ENCODE measurements around the gene ADRA2B.

The ADRA2B gene

DNA sequence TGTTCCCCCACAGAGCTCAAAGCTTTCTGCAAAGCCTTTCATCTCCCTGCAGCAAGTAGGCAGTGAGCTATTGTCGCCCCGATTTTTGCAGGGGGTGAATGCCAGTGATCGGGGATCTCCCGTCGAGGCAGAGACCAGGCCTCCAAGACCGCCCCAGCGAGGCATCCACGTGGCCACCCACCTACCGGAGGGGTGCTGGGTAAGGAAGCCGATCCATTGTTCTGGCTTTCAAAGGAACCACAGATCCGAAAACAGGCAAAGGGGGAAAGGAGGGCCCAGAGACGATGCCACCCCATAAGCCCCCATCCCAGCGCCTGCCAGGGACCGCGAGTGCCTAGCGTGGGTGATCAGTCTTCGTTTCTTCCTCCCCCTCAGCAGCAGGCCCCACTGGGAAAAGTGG is 2.4 kb downstream of the ADRA2B start:
- H3K36me3 ChIP-seq (replicated peaks), result no peaks in the 10 kb centered on the region
- in situ Hi-C loops (cut with MboI; ENCODE audit: low sequenced_read_pairs), result loop anchor here (25.0 kb wide), 1 partner anchor 102 kb away; no protein-coding TSS in a partner anchor
- H3K9me3 ChIP-seq, result no peaks in the 10 kb centered on the region
- H3K4me3 ChIP-seq, result no peak overlapping the region
- H3K27me3 ChIP-seq (ENCODE audit: low read depth), result no peaks in the 10 kb centered on the region
- peaks cover 5% of the 10 kb centered on the region for H3K4me1 ChIP-seq
- DNase-seq (ENCODE audit: low spot score in 2 of 2), result no peak

- Histone ChIP-seq H3K27me3 (ENCODE audit: low read depth) (no peaks in the 10 kb centered on the region), H3K36me3 (replicated peaks) (no peaks in the 10 kb centered on the region), H3K9me3 (no peaks in the 10 kb centered on the region), H3K4me1 (peaks cover 5% of the 10 kb centered on the region), H3K4me3 (no peak overlapping the region)
- DNase-seq (ENCODE audit: low spot score in 2 of 2), result no peak
- in situ Hi-C loops (cut with MboI; ENCODE audit: low sequenced_read_pairs), result loop anchor here (25.0 kb wide), 1 partner anchor 101 kb away; no protein-coding TSS in a partner anchor
Measured at GRCh38 chr2:96113367-96113677, 3.0 kb downstream of the ADRA2B start.

DNA sequence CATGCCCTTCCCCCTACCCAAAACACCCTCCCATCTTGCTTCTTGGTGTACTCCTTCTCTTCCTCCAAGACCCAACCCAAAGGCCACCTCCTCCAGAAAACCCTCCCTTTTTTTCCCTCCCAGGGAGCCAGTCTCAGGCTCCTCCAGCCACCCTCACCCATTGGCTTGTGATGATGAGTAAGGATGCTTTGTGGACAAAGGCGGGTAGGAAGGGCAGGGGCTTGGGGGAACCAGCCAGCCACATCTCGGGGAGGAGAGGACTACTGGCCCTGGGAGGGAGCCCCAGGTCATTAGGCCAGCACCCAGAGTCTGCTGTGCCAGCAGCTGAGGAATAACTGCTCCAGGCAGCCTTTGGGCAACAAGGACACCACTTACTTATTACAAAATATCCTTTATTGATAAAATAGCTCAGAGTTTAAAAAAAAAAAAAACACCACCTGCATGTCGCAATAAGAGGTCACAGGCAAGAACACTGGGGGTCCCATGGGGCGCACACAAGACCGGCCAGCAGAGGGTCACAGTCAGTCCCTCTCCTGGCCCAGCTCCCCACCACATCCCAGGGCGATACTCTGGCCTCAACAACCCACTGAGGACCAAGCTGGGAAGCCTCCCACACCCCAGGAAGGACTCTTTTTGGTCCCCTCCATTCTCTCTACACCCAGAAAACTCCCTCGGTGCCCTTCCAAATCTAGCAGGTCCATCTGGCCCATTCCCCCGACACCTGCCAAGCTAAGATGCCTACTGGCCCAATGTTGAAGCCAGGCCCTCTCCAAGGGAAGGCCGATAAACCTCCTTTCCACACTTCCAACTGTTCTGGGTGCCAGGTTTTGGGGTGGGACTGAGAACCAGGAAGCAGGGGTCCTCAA is 3.6 kb downstream of the ADRA2B start:
- in situ Hi-C loops (cut with MboI; ENCODE audit: low sequenced_read_pairs), result loop anchor here (25.0 kb wide), 1 partner anchor 100 kb away; no protein-coding TSS in a partner anchor
- H3K36me3 ChIP-seq (replicated peaks), result no peaks in the 10 kb centered on the region
- H3K4me3 ChIP-seq, result no peak overlapping the region
- no peaks in the 10 kb centered on the region for H3K9me3 ChIP-seq
- no peaks in the 10 kb centered on the region for H3K27me3 ChIP-seq (ENCODE audit: low read depth)
- no peak for DNase-seq (ENCODE audit: low spot score in 2 of 2)
- peaks cover 5% of the 10 kb centered on the region for H3K4me1 ChIP-seq

DNA sequence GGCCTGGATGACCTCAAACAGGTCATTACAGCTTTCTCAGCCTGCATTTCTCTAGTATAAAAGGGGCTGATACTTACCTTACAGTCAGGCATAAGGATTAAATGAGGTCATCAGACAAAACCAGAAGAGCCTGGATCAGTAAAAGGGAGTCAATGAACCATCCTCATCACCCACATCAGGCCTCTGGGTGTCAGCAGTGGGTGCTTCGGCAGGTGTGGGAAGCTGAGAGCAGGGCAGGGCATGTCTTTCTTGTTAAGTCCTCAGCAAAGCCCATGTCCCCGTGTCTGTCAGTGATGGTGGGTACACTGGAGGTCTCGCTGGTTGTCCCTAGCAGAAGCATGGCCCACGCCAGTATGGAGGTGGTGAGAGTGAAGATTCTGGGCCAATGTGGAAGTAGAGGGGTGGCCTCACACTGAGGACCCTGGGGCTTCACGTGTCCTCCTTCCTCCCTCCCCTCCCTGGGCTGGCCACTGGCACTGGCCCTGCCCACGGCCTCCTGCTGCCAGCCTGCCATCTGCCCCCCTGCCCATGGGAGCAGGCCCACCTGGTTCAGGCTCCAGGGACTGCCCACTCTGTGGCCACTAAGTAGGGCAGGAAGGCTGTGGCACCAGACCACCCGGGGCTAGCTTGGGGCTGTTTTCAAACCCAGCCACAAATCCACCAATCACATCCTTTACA is 4.4 kb downstream of the ADRA2B start:
- Histone ChIP-seq H3K36me3 (replicated peaks) (no peaks in the 10 kb centered on the region), H3K4me3 (no peak overlapping the region), H3K9me3 (no peaks in the 10 kb centered on the region), H3K4me1 (no peaks in the 10 kb centered on the region), H3K27me3 (ENCODE audit: low read depth) (no peaks in the 10 kb centered on the region)
- no peak for DNase-seq (ENCODE audit: low spot score in 2 of 2)
- in situ Hi-C loops (cut with MboI; ENCODE audit: low sequenced_read_pairs), result loop anchor here (25.0 kb wide), 1 partner anchor 100 kb away; no protein-coding TSS in a partner anchor

- DNase-seq (ENCODE audit: low spot score in 2 of 2), result no peak
- no peaks in the 10 kb centered on the region for H3K4me1 ChIP-seq
- H3K4me3 ChIP-seq, result no peak overlapping the region
Measured at GRCh38 chr2:96111257-96111640, 5.1 kb downstream of the ADRA2B start.

DNA sequence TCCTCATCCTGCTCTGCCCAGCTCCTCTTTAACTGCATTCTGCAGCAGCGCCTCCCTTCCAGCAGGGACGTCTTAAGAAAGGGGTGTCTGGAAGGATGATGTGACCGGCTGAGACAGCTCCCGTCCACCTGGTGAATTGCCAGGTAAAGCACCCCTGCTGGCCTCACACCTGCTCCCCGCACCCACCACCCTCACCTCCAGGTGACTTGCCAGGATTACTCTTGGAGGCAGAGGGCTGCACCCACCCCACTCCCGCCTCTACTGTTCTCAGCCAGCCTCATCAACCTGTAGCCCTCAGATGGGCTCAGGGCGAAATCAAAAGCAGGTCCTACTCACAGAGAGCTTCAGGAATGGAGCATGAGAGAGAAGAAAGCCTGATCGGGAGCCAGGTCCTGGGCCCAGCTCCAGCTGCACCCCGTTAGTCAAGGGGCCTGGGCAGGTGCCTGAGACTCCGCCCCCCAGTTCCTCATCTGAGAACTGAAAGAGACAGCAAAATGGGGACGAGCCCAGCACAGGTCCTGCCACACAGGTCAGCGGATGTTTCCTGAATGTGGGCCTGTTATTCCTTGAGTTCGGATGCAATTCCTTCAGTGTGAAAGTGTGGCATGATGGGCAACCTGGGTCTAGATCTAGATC is 5.6 kb downstream of the ADRA2B start:
- Histone ChIP-seq H3K4me3 (no peak overlapping the region), H3K4me1 (no peaks in the 10 kb centered on the region), H3K27me3 (ENCODE audit: low read depth) (no peaks in the 10 kb centered on the region), H3K36me3 (replicated peaks) (no peaks in the 10 kb centered on the region), H3K9me3 (no peaks in the 10 kb centered on the region)
- in situ Hi-C loops (cut with MboI; ENCODE audit: low sequenced_read_pairs), result loop anchor here (25.0 kb wide), 1 partner anchor 98 kb away; no protein-coding TSS in a partner anchor
- DNase-seq (ENCODE audit: low spot score in 2 of 2), result no peak

More at GRCh38 chr2:96111257-96111640, 5.1 kb downstream of the ADRA2B start:
- Histone ChIP-seq H3K27me3 (ENCODE audit: low read depth) (no peaks in the 10 kb centered on the region), H3K36me3 (replicated peaks) (no peaks in the 10 kb centered on the region), H3K9me3 (no peaks in the 10 kb centered on the region)
- in situ Hi-C loops (cut with MboI; ENCODE audit: low sequenced_read_pairs), result loop anchor here (25.0 kb wide), 1 partner anchor 99 kb away; no protein-coding TSS in a partner anchor

DNA sequence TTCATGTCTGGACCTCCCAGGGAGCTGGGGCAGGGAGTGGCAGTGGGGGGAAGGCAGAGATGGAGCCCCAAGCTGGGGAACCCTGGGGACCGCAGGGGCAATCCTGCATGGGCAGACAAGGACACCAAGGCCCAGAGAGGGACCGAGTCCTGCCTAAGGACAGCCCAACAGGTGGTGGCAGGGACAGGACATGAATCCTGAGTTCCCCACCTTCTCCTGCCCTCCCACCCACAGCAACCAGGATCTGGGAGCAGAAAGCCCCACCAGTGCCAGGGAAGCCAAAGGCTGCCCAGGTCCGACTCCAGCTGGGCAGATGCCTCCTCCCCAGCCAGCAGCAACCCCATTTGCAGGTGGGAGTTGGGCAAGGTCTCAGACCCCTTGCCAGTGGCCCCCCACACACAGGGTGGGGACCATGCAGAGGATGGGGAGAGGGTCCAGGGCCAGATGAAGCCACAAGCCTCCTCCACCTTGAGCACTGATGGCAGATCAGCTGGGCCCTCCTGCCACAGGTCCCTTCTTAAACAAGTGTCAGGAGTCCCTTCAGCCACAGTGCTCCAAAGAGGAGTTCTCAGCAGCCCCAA is 6.3 kb downstream of the ADRA2B start:
- no peaks in the 10 kb centered on the region for H3K27me3 ChIP-seq (ENCODE audit: low read depth)
- no peak overlapping the region for H3K4me3 ChIP-seq
- H3K9me3 ChIP-seq, result 0 out of 2 replicates have a peak, but pooled peaks cover 5% of the 10 kb centered on the region
- H3K36me3 ChIP-seq (replicated peaks), result no peaks in the 10 kb centered on the region
- no peaks in the 10 kb centered on the region for H3K4me1 ChIP-seq
- DNase-seq (ENCODE audit: low spot score in 2 of 2), result no peak
- in situ Hi-C loops (cut with MboI; ENCODE audit: low sequenced_read_pairs), result loop anchor here (25.0 kb wide), 1 partner anchor 98 kb away; no protein-coding TSS in a partner anchor

GRCh38 chr2:96109361-96109680 is 7.0 kb downstream of the ADRA2B start:
- H3K36me3 ChIP-seq (replicated peaks), result no peaks in the 10 kb centered on the region
- in situ Hi-C loops (cut with MboI; ENCODE audit: low sequenced_read_pairs), result loop anchor here (25.0 kb wide), 1 partner anchor 97 kb away; no protein-coding TSS in a partner anchor
- no peak for DNase-seq (ENCODE audit: low spot score in 2 of 2)
- H3K27me3 ChIP-seq (ENCODE audit: low read depth), result no peaks in the 10 kb centered on the region
- H3K4me1 ChIP-seq, result no peaks in the 10 kb centered on the region
- H3K9me3 ChIP-seq, result 0 out of 2 replicates have a peak, but pooled peaks cover 5% of the 10 kb centered on the region
- no peak overlapping the region for H3K4me3 ChIP-seq

DNA sequence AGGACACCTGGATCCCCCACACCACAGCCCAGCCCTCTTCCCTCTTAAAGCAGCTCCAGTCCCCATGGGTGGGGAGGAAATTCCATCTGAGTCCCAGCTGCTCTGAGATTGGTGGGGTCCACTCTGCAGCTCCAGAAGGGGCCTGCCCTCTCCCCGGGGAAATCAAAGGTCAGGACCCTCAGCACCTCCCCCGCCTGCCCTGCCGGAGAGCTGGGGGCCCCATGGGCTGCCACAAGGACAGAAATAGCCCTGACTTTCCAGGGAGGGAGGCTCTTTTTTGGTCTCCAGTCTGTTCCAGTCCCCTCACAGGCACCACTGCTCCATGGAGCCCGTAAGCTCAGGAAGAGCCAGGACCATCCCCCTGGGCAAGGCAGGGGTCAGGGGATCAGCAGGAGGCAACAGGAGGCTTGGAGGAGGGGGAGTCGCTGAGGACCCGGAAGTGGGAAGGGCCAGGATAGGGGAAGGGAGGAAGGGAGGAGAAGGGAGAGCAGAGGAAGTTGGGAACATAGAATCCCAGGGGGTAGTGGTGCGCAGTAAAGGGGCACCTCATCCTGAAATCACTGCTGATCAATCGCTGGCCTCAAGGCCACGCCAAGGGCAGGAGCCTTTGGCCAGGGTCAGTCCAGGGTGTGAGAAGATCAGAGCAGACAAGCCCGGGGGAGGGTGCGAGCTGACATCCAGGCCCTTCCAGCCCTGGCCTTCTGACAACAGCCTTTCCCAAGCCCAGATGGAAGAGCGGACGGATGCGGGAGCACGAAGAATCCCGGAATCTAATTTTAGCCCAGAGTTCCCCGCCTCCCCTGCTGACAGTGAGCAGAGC is 7.6 kb downstream of the ADRA2B start:
- Histone ChIP-seq H3K4me3 (no peak overlapping the region), H3K36me3 (replicated peaks) (no peaks in the 10 kb centered on the region), H3K9me3 (0 out of 2 replicates have a peak, but pooled peaks cover 5% of the 10 kb centered on the region), H3K4me1 (no peaks in the 10 kb centered on the region), H3K27me3 (ENCODE audit: low read depth) (no peaks in the 10 kb centered on the region)
- no peak for DNase-seq (ENCODE audit: low spot score in 2 of 2)
- in situ Hi-C loops (cut with MboI; ENCODE audit: low sequenced_read_pairs), result loop anchor here (25.0 kb wide), 1 partner anchor 96 kb away; no protein-coding TSS in a partner anchor

DNA sequence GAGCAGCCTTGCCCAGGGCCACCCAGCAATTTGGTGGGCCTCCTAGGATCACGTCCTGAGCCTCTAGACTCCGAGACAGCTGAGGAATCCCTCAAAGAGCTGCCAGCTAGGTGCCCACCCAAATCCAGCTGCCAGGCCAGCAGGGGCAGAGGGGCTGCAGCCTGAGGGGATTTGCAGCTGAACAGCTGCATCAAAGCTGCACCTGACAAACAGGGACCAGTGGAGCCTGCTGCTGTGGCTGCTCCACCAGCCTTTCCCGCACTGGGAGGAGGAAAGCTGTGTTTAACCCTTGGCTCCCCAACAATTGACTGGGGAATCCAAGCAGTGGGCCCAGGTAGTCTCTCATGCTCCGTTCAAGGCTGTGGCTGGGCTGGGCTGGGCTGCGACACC is 8.2 kb downstream of the ADRA2B start:
- no peaks in the 10 kb centered on the region for H3K4me1 ChIP-seq
- no peak overlapping the region for H3K4me3 ChIP-seq
- no peaks in the 10 kb centered on the region for H3K27me3 ChIP-seq (ENCODE audit: low read depth)
- no peak for DNase-seq (ENCODE audit: low spot score in 2 of 2)
- 0 out of 2 replicates have a peak, but pooled peaks cover 5% of the 10 kb centered on the region for H3K9me3 ChIP-seq
- in situ Hi-C loops (cut with MboI; ENCODE audit: low sequenced_read_pairs), result loop anchor here (25.0 kb wide), 1 partner anchor 96 kb away; no protein-coding TSS in a partner anchor
- H3K36me3 ChIP-seq (replicated peaks), result no peaks in the 10 kb centered on the region

- no peaks in the 10 kb centered on the region for H3K27me3 ChIP-seq (ENCODE audit: low read depth)
- in situ Hi-C loops (cut with MboI; ENCODE audit: low sequenced_read_pairs), result loop anchor here (25.0 kb wide), 1 partner anchor 95 kb away; no protein-coding TSS in a partner anchor
- no peaks in the 10 kb centered on the region for H3K36me3 ChIP-seq (replicated peaks)
- no peaks in the 10 kb centered on the region for H3K4me1 ChIP-seq
- 0 out of 2 replicates have a peak, but pooled peaks cover 5% of the 10 kb centered on the region for H3K9me3 ChIP-seq
- H3K4me3 ChIP-seq, result no peak overlapping the region
- DNase-seq (ENCODE audit: low spot score in 2 of 2), result no peak
Measured at GRCh38 chr2:96107708-96108065, 8.7 kb downstream of the ADRA2B start.

DNA sequence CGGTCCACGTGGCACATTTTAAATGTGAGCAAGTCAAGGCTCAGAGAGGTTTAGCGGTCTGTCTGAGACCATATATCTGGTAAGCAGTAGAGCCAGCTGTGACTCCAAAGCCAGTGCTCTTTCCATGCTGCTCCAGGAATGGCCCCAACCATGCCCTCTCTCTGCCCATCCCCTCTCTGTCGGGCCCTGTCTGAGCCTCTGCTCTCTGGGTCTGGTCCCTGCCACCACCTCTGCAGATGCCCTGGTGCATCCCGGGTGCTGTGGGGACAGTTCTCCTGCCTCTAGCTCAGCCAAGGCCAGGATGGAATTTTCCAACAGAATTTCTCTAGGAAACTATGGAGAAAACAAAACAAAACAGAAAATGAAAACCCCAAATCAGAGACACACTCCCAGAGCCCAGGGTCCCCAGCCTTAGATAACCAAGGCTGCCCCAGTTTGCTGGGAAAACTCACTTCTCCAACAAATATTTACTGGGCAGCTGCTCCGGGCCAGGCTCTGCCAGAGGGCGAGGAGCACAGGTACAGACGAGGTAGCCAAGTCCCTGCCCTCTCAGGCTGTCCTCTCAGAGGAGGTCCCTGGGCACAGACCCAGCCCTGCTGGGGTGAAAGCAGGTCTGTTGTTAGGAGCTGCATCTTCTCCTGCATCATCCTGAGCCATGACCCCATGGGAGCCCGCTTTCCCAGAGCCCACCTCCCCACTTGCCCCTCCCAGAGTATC is 9.2 kb downstream of the ADRA2B start:
- H3K4me3 ChIP-seq, result no peak overlapping the region
- H3K9me3 ChIP-seq, result 0 out of 2 replicates have a peak, but pooled peaks cover 5% of the 10 kb centered on the region
- no peak for DNase-seq (ENCODE audit: low spot score in 2 of 2)
- H3K36me3 ChIP-seq (replicated peaks), result no peaks in the 10 kb centered on the region
- no peaks in the 10 kb centered on the region for H3K4me1 ChIP-seq
- H3K27me3 ChIP-seq (ENCODE audit: low read depth), result no peaks in the 10 kb centered on the region
- in situ Hi-C loops (cut with MboI; ENCODE audit: low sequenced_read_pairs), result loop anchor here (25.0 kb wide), 1 partner anchor 95 kb away; no protein-coding TSS in a partner anchor

Measured in HAP-1 (cell line).